ENCODE results near the gene ALOXE3.
A peak's percentile ranks its signal among the peaks of the same experiment; 100 is the strongest.
"Not testable (repeated sequence)": the region's sequence is repeated elsewhere in the genome, so short reads cannot be mapped to it uniquely, and the experiment has no call there.

The ALOXE3 gene

GRCh38 chr17:8067806-8068205 is 50.5 kb downstream of the ALOXE3 start:
- DNase-seq = no peak

GRCh38 chr17:8066841-8067775 is 51.2 kb downstream of the ALOXE3 start:
- no peak for DNase-seq

- no peak for DNase-seq
Observed at GRCh38 chr17:8064561-8065019, 53.7 kb downstream of the ALOXE3 start.

- DNase-seq = no peak
Observed at GRCh38 chr17:8063761-8064534, 54.4 kb downstream of the ALOXE3 start.

GRCh38 chr17:8062807-8063483 is 55.4 kb downstream of the ALOXE3 start:
- DNase-seq = no peak

GRCh38 chr17:8062435-8062806 is 55.9 kb downstream of the ALOXE3 start:
- no peak for DNase-seq

- DNase-seq = not testable (repeated sequence)
Observed at GRCh38 chr17:8061851-8062250, 56.5 kb downstream of the ALOXE3 start.

GRCh38 chr17:8060274-8060673 is 58.0 kb downstream of the ALOXE3 start:
- peak; percentile 24 to 34 for DNase-seq

GRCh38 chr17:8059131-8059530 is 59.2 kb downstream of the ALOXE3 start:
- no peak for DNase-seq

GRCh38 chr17:8057691-8058114 is 60.6 kb downstream of the ALOXE3 start:
- DNase-seq = peak; percentile 73 to 74

- no peak for DNase-seq
Observed at GRCh38 chr17:8056976-8057625, 61.2 kb downstream of the ALOXE3 start.

- peak; percentile 20 to 49 for DNase-seq
Observed at GRCh38 chr17:8056232-8056975, 61.9 kb downstream of the ALOXE3 start.

GRCh38 chr17:8055851-8056231 is 62.5 kb downstream of the ALOXE3 start:
- no peak for DNase-seq

GRCh38 chr17:8053600-8053999 is 64.7 kb downstream of the ALOXE3 start:
- DNase-seq = no peak

GRCh38 chr17:8052256-8053252 is 65.8 kb downstream of the ALOXE3 start:
- DNase-seq = no peak

GRCh38 chr17:8051831-8052230 is 66.5 kb downstream of the ALOXE3 start:
- no peak for DNase-seq

- DNase-seq = no peak
Observed at GRCh38 chr17:8048736-8049135, 69.6 kb downstream of the ALOXE3 start.

GRCh38 chr17:8048236-8048635 is 70.1 kb downstream of the ALOXE3 start:
- DNase-seq = no peak

GRCh38 chr17:8047769-8048110 is 70.6 kb downstream of the ALOXE3 start:
- no peak for DNase-seq

GRCh38 chr17:8046929-8047768 is 71.2 kb downstream of the ALOXE3 start:
- DNase-seq = no peak
